Measurements from ENCODE around the gene AP3D1. TPM values are rescaled to one million over a fixed set of nuclear protein-coding genes. Genes with fewer than 3 reads are reported as not detected.

Gene AP3D1
- total RNA-seq, 2 experiments from 2014 or later: 73.7 to 74.1 TPM

GRCh38 chr19:2170987-2171348 is 19.6 kb upstream of the AP3D1 start:
- ATAC-seq (peak; percentile 37), DNase-seq (no peak)
- no peak for TF ChIP-seq CTCF (IDR thresholded peaks at IDR 0.05)
- CTCF ChIA-PET: interaction anchor here (1.0 to 2.2 kb wide), 3 partner anchors 13 to 222 kb away, joined by 3 to 15 read pairs (median 4); no protein-coding TSS in a partner anchor
- H3K27ac Mint-ChIP-seq: peak overlapping the region; percentile 81
- intact Hi-C loops (cut with micrococcal nuclease): loop anchor here (10.0 kb wide), 1 partner anchor 64 kb away; the partner anchor contains the start of genes PLEKHJ1 and SF3A2
- POLR2A ChIA-PET: interaction anchor here (0.7 to 1.0 kb wide), 4 partner anchors 10 to 65 kb away, joined by 3 to 4 read pairs (median 3); partner anchors contain the start of gene PLEKHJ1
- peaks cover 77% of the 10 kb centered on the region for H3K4me1 Mint-ChIP-seq (ENCODE audit: low read depth)
- no peaks in the 10 kb centered on the region for H3K9me3 Mint-ChIP-seq
- peaks cover 33% of the 10 kb centered on the region for H3K36me3 Mint-ChIP-seq (ENCODE audit: low read depth)
- H3K27me3 Mint-ChIP-seq: no peaks in the 10 kb centered on the region
- H3K4me3 Mint-ChIP-seq: peak overlapping the region; percentile 62

GRCh38 chr19:2170219-2170618 is 18.9 kb upstream of the AP3D1 start:
- CTCF ChIA-PET: interaction anchor here (0.7 to 2.2 kb wide), 3 partner anchors 12 to 14 kb away, joined by 4 to 15 read pairs (median 5); no protein-coding TSS in a partner anchor
- peaks cover 76% of the 10 kb centered on the region for H3K4me1 Mint-ChIP-seq (ENCODE audit: low read depth)

GRCh38 chr19:2168619-2169424 is 17.5 kb upstream of the AP3D1 start:
- peak overlapping the region; percentile 92 for H3K27ac Mint-ChIP-seq
- H3K27me3 Mint-ChIP-seq: no peaks in the 10 kb centered on the region
- H3K4me3 Mint-ChIP-seq: peak overlapping the region; percentile 63
- ChIA-PET POLR2A (interaction anchor here (1.2 to 1.5 kb wide), 2 partner anchors 44 to 65 kb away, joined by 4 to 6 read pairs; no protein-coding TSS in a partner anchor), CTCF (interaction anchor here (1.2 kb wide), 1 partner anchor 10 kb away, joined by 5 read pairs; no protein-coding TSS in a partner anchor)
- DNase-seq: peak; percentile 96
- TF ChIP-seq CTCF (IDR thresholded peaks at IDR 0.05): no peak
- H3K9me3 Mint-ChIP-seq: no peaks in the 10 kb centered on the region
- intact Hi-C loops (cut with micrococcal nuclease): no loop called here
- peak; percentile 60 for ATAC-seq
- peaks cover 34% of the 10 kb centered on the region for H3K36me3 Mint-ChIP-seq (ENCODE audit: low read depth)
- H3K4me1 Mint-ChIP-seq (ENCODE audit: low read depth): peaks cover 71% of the 10 kb centered on the region

More at GRCh38 chr19:2170219-2170618, 18.9 kb upstream of the AP3D1 start:
- Mint-ChIP-seq H3K27ac (peak overlapping the region; percentile 26), H3K27me3 (no peaks in the 10 kb centered on the region), H3K4me3 (no peak overlapping the region), H3K36me3 (ENCODE audit: low read depth) (peaks cover 35% of the 10 kb centered on the region), H3K9me3 (no peaks in the 10 kb centered on the region)
- TF ChIP-seq CTCF (IDR thresholded peaks at IDR 0.05): no peak
- ATAC-seq (no peak), DNase-seq (no peak)
- POLR2A ChIA-PET: interaction anchor here (0.6 to 1.2 kb wide), 2 partner anchors 43 to 58 kb away, joined by 3 to 4 read pairs; no protein-coding TSS in a partner anchor
- intact Hi-C loops (cut with micrococcal nuclease): loop anchor here (10.0 kb wide), 1 partner anchor 65 kb away; the partner anchor contains the start of genes PLEKHJ1 and SF3A2

- intact Hi-C loops (cut with micrococcal nuclease): no loop called here
- Mint-ChIP-seq H3K27ac (peak overlapping the region; percentile 92), H3K4me3 (peak overlapping the region; percentile 63), H3K9me3 (no peaks in the 10 kb centered on the region), H3K27me3 (no peaks in the 10 kb centered on the region), H3K4me1 (ENCODE audit: low read depth) (peaks cover 63% of the 10 kb centered on the region), H3K36me3 (ENCODE audit: low read depth) (peaks cover 29% of the 10 kb centered on the region)
- DNase-seq: peak; percentile 45
- ChIA-PET POLR2A (interaction anchor here (1.0 to 1.5 kb wide), 2 partner anchors 66 to 70 kb away, joined by 3 to 6 read pairs; no protein-coding TSS in a partner anchor), CTCF (interaction anchor here (1.0 kb wide), 1 partner anchor 71 kb away, joined by 3 read pairs; no protein-coding TSS in a partner anchor)
- no peak for ATAC-seq
- TF ChIP-seq CTCF (IDR thresholded peaks at IDR 0.05): no peak
These were observed 16.7 kb upstream of the AP3D1 start for GRCh38 chr19:2167896-2168618.

All from activated CD8-positive, alpha-beta T cell treated with anti-CD3 and anti-CD28 coated beads for 36 hours (primary cell).